H9 (cell line): ENCODE data around the gene LDLRAD4. TPM values are rescaled to one million over a fixed set of nuclear protein-coding genes. Genes with fewer than 3 reads are reported as not detected.

Source experiments
- DNase-seq: peaks from one replicate; pipeline ENCODE4 v3.0.0-alpha.2; 2017
- H2AFZ ChIP-seq: one replicate; pipeline ENCODE4 v1.6.1; 2013; ENCODE audit warnings: mild to moderate bottlenecking, low read length, control low read depth, moderate library complexity
- H2AK5ac ChIP-seq: 2 replicates; pipeline ENCODE4 v1.6.1; 2013; ENCODE audit warnings: low read length, control low read depth, mixed read lengths; ENCODE audit not compliant: insufficient read length
- H2BK120ac ChIP-seq: one replicate; pipeline ENCODE4 v1.6.1; 2013; ENCODE audit warnings: low read depth, mild to moderate bottlenecking, low read length, control low read depth, inconsistent platforms; ENCODE audit not compliant: poor library complexity, severe bottlenecking
- H2BK12ac ChIP-seq: 2 replicates; pipeline ENCODE4 v1.6.1; 2013; ENCODE audit warnings: low read length, control low read depth, mixed read lengths, low read depth; ENCODE audit not compliant: insufficient read length
- H2BK15ac ChIP-seq: 2 replicates; pipeline ENCODE4 v1.6.1; 2013; ENCODE audit warnings: low read depth, low read length, control low read depth
- H2BK20ac ChIP-seq: one replicate; pipeline ENCODE4 v1.6.1; 2013; ENCODE audit warnings: low read depth, mild to moderate bottlenecking, low read length, control low read depth, inconsistent platforms; ENCODE audit not compliant: poor library complexity, severe bottlenecking
- H2BK5ac ChIP-seq: 2 replicates; pipeline ENCODE4 v1.6.1; 2013; ENCODE audit warnings: low read length, control low read depth, mixed read lengths; ENCODE audit not compliant: insufficient read length
- H3K14ac ChIP-seq: 2 replicates; pipeline ENCODE4 v1.6.1; 2013; ENCODE audit warnings: low read length, control low read depth; ENCODE audit not compliant: insufficient read depth
- H3K18ac ChIP-seq: 2 replicates; pipeline ENCODE4 v1.6.1; 2013; ENCODE audit warnings: low read depth, mild to moderate bottlenecking, mixed read lengths, low read length, control low read depth; ENCODE audit not compliant: insufficient read length
- H3K23ac ChIP-seq: 2 replicates; pipeline ENCODE4 v1.6.1; 2013; ENCODE audit warnings: low read length, control low read depth, mixed read lengths, low read depth; ENCODE audit not compliant: insufficient read length
- H3K23me2 ChIP-seq: 2 replicates; pipeline ENCODE4 v1.6.1; 2013; ENCODE audit warnings: low read depth, mild to moderate bottlenecking, mixed read lengths, low read length, control low read depth; ENCODE audit not compliant: insufficient read length, poor library complexity, severe bottlenecking
- H3K27ac ChIP-seq: 2 replicates; pipeline ENCODE4 v1.5.1; 2013; ENCODE audit warnings: low read length, control low read depth, mixed read lengths, low read depth; ENCODE audit not compliant: insufficient read length
- H3K27me3 ChIP-seq: 2 replicates; pipeline ENCODE4 v1.6.1; 2013; ENCODE audit warnings: low read length, control low read depth, inconsistent platforms; ENCODE audit not compliant: insufficient read depth
- H3K4ac ChIP-seq: 2 replicates; pipeline ENCODE4 v1.6.1; 2013; ENCODE audit warnings: low read depth, mild to moderate bottlenecking, control low read depth, inconsistent platforms, low read length, moderate library complexity
- H3K4me1 ChIP-seq: 2 replicates; pipeline ENCODE4 v1.6.1; 2013; ENCODE audit warnings: low read length, control low read depth, inconsistent platforms; ENCODE audit not compliant: insufficient read depth
- H3K4me2 ChIP-seq: 2 replicates; pipeline ENCODE4 v1.6.1; 2013; ENCODE audit warnings: low read length, control low read depth, mixed read lengths; ENCODE audit not compliant: insufficient read length, insufficient read depth
- H3K56ac ChIP-seq: 2 replicates; pipeline ENCODE4 v1.6.1; 2013; ENCODE audit warnings: low read depth, mild to moderate bottlenecking, mixed read lengths, low read length, control low read depth; ENCODE audit not compliant: insufficient read length
- H3K79me1 ChIP-seq: 2 replicates; pipeline ENCODE4 v1.6.1; 2013; ENCODE audit warnings: low read depth, mild to moderate bottlenecking, moderate library complexity, low read length, control low read depth, inconsistent platforms; ENCODE audit not compliant: insufficient read depth, poor library complexity, severe bottlenecking
- H3K79me2 ChIP-seq: 2 replicates; pipeline ENCODE4 v1.6.1; 2013; ENCODE audit warnings: low read length, control low read depth, inconsistent platforms; ENCODE audit not compliant: insufficient read depth
- H3K9ac ChIP-seq: 2 replicates; pipeline ENCODE4 v1.6.1; 2013; ENCODE audit warnings: low read length, control low read depth, mixed read lengths; ENCODE audit not compliant: insufficient read length; ENCODE audit errors: extremely low read depth
- H3K9me3 ChIP-seq: one replicate; pipeline ENCODE4 v1.6.1; 2013; ENCODE audit warnings: low read depth, low read length, inconsistent platforms; ENCODE audit not compliant: control insufficient read depth
- H3T11ph ChIP-seq: one replicate; pipeline ENCODE4 v1.6.1; 2013; ENCODE audit warnings: mild to moderate bottlenecking, low read length, control low read depth, inconsistent platforms
- H4K20me1 ChIP-seq: one replicate; pipeline ENCODE4 v1.6.1; 2013; ENCODE audit not compliant: control insufficient read depth, insufficient read length, insufficient read depth
- H4K5ac ChIP-seq: 2 replicates; pipeline ENCODE4 v1.6.1; 2013; ENCODE audit warnings: low read depth, mild to moderate bottlenecking, mixed read lengths, low read length, control low read depth; ENCODE audit not compliant: insufficient read length
- H4K8ac ChIP-seq: replicated peaks from 2 replicates; pipeline ENCODE4 v1.6.1; 2013; ENCODE audit warnings: low read length, control low read depth, mixed read lengths, low read depth; ENCODE audit not compliant: insufficient read length
- H4K91ac ChIP-seq: 2 replicates; pipeline ENCODE4 v1.6.1; 2013; ENCODE audit warnings: low read depth, mild to moderate bottlenecking, moderate library complexity, mixed read lengths, low read length, control low read depth; ENCODE audit not compliant: insufficient read length
- H3K27ac Mint-ChIP-seq, 3 experiments: 2 replicates in 2 of 3; 3 replicates in 1 of 3; pipeline ENCODE4 v1.8.0; 2020 to 2021; ENCODE audit warnings: mixed read lengths in 3 of 3, mild to moderate bottlenecking in 1 of 3, moderate library complexity in 1 of 3
- H3K27me3 Mint-ChIP-seq: 2 replicates; pipeline ENCODE4 v1.8.0; 2021; ENCODE audit warnings: low read depth, mild to moderate bottlenecking, moderate library complexity, mixed read lengths
- H3K36me3 Mint-ChIP-seq, 3 experiments: 2 replicates in 2 of 3; 3 replicates in 1 of 3; pipeline ENCODE4 v1.8.0; 2020 to 2021; ENCODE audit warnings: low read depth in 3 of 3, mixed read lengths in 3 of 3; ENCODE audit not compliant: insufficient read depth in 1 of 3
- H3K4me1 Mint-ChIP-seq, 2 experiments: 2 replicates each; pipeline ENCODE4 v1.8.0; 2020; ENCODE audit warnings: mixed read lengths in 2 of 2
- H3K4me3 Mint-ChIP-seq, 2 experiments: 2 replicates in 1 of 2; 3 replicates in 1 of 2; pipeline ENCODE4 v1.8.0; 2020 to 2021; ENCODE audit warnings: mild to moderate bottlenecking in 2 of 2, mixed read lengths in 2 of 2, moderate library complexity in 1 of 2
- H3K9me3 Mint-ChIP-seq, 2 experiments: 2 replicates in 1 of 2; 3 replicates in 1 of 2; pipeline ENCODE4 v1.8.0; 2020; ENCODE audit warnings: mild to moderate bottlenecking in 2 of 2, mixed read lengths in 2 of 2, moderate library complexity in 1 of 2
- CTCF ChIP-seq: fragments of 200-600 bp; sonication (generic); conservative IDR thresholded peaks from 3 replicates; pipeline ENCODE4 v1.8.0; 2021; ENCODE audit warnings: antibody characterized with exemption, mild to moderate bottlenecking
- WGBS: extraction: QIAGEN DNeasy Blood & Tissue Kit; methylation state at CpG from one replicate; pipeline ENCODE4 v1.1.7; 2013; ENCODE audit warnings: missing lambda C conversion rate, low lambda C conversion rate, mixed read lengths; ENCODE audit not compliant: insufficient read length; ENCODE audit errors: extremely low coverage; 5-methylcytosine and 5-hydroxymethylcytosine counted together
- total RNA-seq: library from RNA; stranded (reverse); gene quantifications from 2 replicates; pipeline ENCODE4 v1.2.1, GENCODE V29; 2021

LDLRAD4 gene
- total RNA-seq, 1 experiment from 2014 or later = 3.9 TPM

- no peaks in the 10 kb centered on the region for H3K79me1 ChIP-seq
- no peak overlapping the region for H3K56ac ChIP-seq
- no peak overlapping the region for H3K14ac ChIP-seq
- Mint-ChIP-seq H3K27ac (peak overlapping the region in 1 of 3 experiments; percentile 85; a peak in 2 of 7 replicates), H3K27me3 (no peaks in the 10 kb centered on the region; the same call in 1 of the 2 replicates), H3K4me3 (no peak overlapping the region), H3K9me3 (no peaks in the 10 kb centered on the region), H3K36me3 (no peaks in the 10 kb centered on the region), H3K4me1 (no peaks in the 10 kb centered on the region)
- no peak overlapping the region for H3K4me2 ChIP-seq
- DNase-seq = no peak
- no peak overlapping the region for H2BK15ac ChIP-seq
- no peak overlapping the region for H3K18ac ChIP-seq
- no peak overlapping the region for H3K23ac ChIP-seq
- no peaks in the 10 kb centered on the region for H3K79me2 ChIP-seq
- no peaks in the 10 kb centered on the region for H3K4me1 ChIP-seq
- no peaks in the 10 kb centered on the region for H3K9me3 ChIP-seq
- H4K8ac ChIP-seq = no peak overlapping the region
- no peak overlapping the region for H2AK5ac ChIP-seq
- H3T11ph ChIP-seq = no peak overlapping the region
- H2BK120ac ChIP-seq = no peak overlapping the region
- no peaks in the 10 kb centered on the region for H3K27me3 ChIP-seq
- H3K27ac ChIP-seq = no peak overlapping the region
- no peak for TF ChIP-seq CTCF
- no peak overlapping the region for H2AFZ ChIP-seq
- H3K9ac ChIP-seq = no peak overlapping the region
- no peak overlapping the region for H4K91ac ChIP-seq
- H4K5ac ChIP-seq = no peak overlapping the region
- no peak overlapping the region for H3K4ac ChIP-seq
- no peak overlapping the region for H2BK12ac ChIP-seq
- no peaks in the 10 kb centered on the region for H4K20me1 ChIP-seq
- no peak overlapping the region for H2BK5ac ChIP-seq
- WGBS = no CpG with 5 or more reads among the region's 11 CpGs
- no peak overlapping the region for H2BK20ac ChIP-seq
- no peaks in the 10 kb centered on the region for H3K23me2 ChIP-seq
Observed at GRCh38 chr18:13400636-13401315, 182.2 kb downstream of the LDLRAD4 start.
